ENCODE data around the gene PTOV1. TPM values are rescaled to one million over a fixed set of nuclear protein-coding genes. Genes with fewer than 3 reads are reported as not detected.

Gene PTOV1
- total and polyA plus RNA-seq, 2 of the 8 experiments (the other 6 are each of a cell fraction or from before 2014, with no cell fraction given): 147 to 251 TPM

DNA sequence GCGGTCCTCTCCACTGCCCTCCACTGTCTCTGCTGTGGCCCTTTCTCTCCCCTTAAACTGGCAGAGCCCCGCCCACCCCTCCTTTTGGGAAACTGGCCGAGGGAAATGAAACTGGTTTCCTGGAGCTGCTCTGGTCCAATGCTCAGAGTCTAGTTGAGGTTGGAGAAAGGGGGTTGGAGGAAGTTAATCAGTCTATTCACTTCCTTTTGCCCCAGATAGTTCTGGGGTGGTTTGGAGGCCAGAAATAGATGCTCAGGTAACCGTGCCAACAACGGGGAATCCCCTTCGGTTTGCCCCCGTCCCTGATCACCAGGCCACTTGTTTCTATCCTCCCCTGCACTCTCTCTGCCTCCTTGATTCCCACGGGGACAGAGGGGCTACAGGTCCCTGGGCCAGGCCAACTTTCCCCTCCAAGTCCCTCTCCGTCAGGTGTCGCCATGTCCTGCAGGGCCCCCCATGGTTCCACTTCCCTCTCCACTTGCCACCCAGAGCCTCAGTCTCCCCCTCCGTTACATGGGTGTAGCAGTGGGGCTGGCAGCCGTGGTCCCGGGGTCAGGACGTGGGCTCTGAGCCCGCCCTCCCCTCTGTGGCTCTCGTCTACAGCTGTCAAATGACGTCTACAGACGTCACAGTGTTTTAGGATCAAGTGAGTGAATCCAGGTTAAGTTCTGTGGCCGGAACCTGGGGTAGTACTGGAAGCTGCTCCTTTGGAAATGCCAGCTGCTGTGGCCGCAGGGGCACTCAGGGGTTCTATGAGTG is 46.1 kb downstream of the PTOV1 start, which contains the start of gene IL4I1:
IL4I1 (minus strand) TSS at position 25 of the 759 bp plus-strand sequence. CDS start 727 bp downstream, outside the sequence.
- Histone ChIP-seq H2AFZ (ENCODE audit: low read length) (no peak within 1 kb of the TSS), H3K4me3 (ENCODE audit: extremely low read depth in 1 of 4, insufficient read depth in 2 of 4, low read depth in 3 of 4, low read length in 4 of 4) (no peak within 1 kb of the TSS), H3K4me2 (ENCODE audit: insufficient read depth in 1 of 2, low read depth in 2 of 2, low read length in 2 of 2) (no peak within 1 kb of the TSS)
- no peak for TF ChIP-seq YY1 (IDR thresholded peaks at IDR 0.05; ENCODE audit: low read depth, low read length)
- TF ChIP-seq SIRT6 (IDR thresholded peaks at IDR 0.05; ENCODE audit: low read length): no peak
- TF ChIP-seq NANOG (IDR thresholded peaks at IDR 0.05; ENCODE audit: insufficient read depth, low read depth, low read length, poor library complexity, severe bottlenecking): no peak
- TF ChIP-seq RBBP5 (IDR thresholded peaks at IDR 0.05; ENCODE audit: borderline replicate concordance, low read depth, low read length): no peak
- TF ChIP-seq RNF2 (IDR thresholded peaks at IDR 0.05; ENCODE audit: borderline replicate concordance, low read depth, low read length, missing control alignments, poor library complexity, severe bottlenecking): no peak
- no peak for TF ChIP-seq SAP30 (IDR thresholded peaks at IDR 0.05; ENCODE audit: insufficient read depth, insufficient replicate concordance, low read length)
- no peak for TF ChIP-seq EP300 (IDR thresholded peaks at IDR 0.05; ENCODE audit: borderline replicate concordance in 1 of 2, low read depth in 2 of 2, low read length in 2 of 2)
- TF ChIP-seq PHF8 (conservative IDR thresholded peaks at IDR 0.05; ENCODE audit: low read depth, low read length): no peak
- TF ChIP-seq SUZ12 (IDR thresholded peaks at IDR 0.05; ENCODE audit: low read length): no peak
- no peak for TF ChIP-seq JUN (IDR thresholded peaks at IDR 0.05; ENCODE audit: low read depth, low read length)
- no peak for TF ChIP-seq CBX5 (IDR thresholded peaks at IDR 0.05; ENCODE audit: low read depth, low read length)

More for the DNA sequence above, 46.1 kb downstream of the PTOV1 start, which contains the start of gene IL4I1:
- H3K4me1 ChIP-seq (replicated peaks in 1 of 4; ENCODE audit: control insufficient read depth in 3 of 4, insufficient read depth in 4 of 4, low read length in 3 of 4): 0 out of 7 replicates have a peak, but pooled peaks cover 0 to 7% (median 0%) of the 10 kb centered on the region in 4 experiments
- H3K27me3 ChIP-seq (replicated peaks in 1 of 4; ENCODE audit: control insufficient read depth in 3 of 4, extremely low read depth in 1 of 4, insufficient read depth in 3 of 4, low read length in 3 of 4): 0 out of 7 replicates have a peak, but pooled peaks cover 0 to 3% (median 0%) of the 10 kb centered on the region in 4 experiments
- no peaks in the 10 kb centered on the region for H3K9me3 ChIP-seq (ENCODE audit: insufficient read depth in 2 of 2, low read depth in 1 of 2, low read length in 1 of 2)
- H3K14ac ChIP-seq (ENCODE audit: insufficient read length): no peak within 1 kb of the TSS
- H4K5ac ChIP-seq (ENCODE audit: insufficient read length, low read depth, low read length): no peak within 1 kb of the TSS
- CTCF ChIA-PET (ENCODE audit: partially characterized antibody): interaction anchor here (1.1 to 1.4 kb wide), 2 partner anchors 10 to 87 kb away, joined by 3 read pairs; no protein-coding TSS in a partner anchor
- H4K91ac ChIP-seq (replicated peaks; ENCODE audit: insufficient read length, low read length): no peak within 1 kb of the TSS
- H2BK120ac ChIP-seq (replicated peaks; ENCODE audit: low read depth, low read length): no peak within 1 kb of the TSS
- no peak within 1 kb of the TSS for H2AK5ac ChIP-seq (ENCODE audit: low read depth, low read length)
- H3K79me2 ChIP-seq (ENCODE audit: control insufficient read depth in 1 of 2, insufficient read depth in 2 of 2, low read length in 2 of 2): no peaks in the 10 kb centered on the region
- no peak within 1 kb of the TSS for H3K18ac ChIP-seq (ENCODE audit: extremely low read depth, low read length)
- FAIRE-seq (no peak), DNase-seq (ENCODE audit: low read depth in 1 of 2, low spot score in 2 of 2) (no peak)
- H3K79me1 ChIP-seq (ENCODE audit: low read depth, low read length): no peaks in the 10 kb centered on the region
- no peak within 1 kb of the TSS for H3K4ac ChIP-seq (replicated peaks; ENCODE audit: insufficient read length, low read depth, low read length)
- H3K9ac ChIP-seq (replicated peaks in 1 of 4; ENCODE audit: extremely low read depth in 1 of 4, low read depth in 3 of 4, low read length in 3 of 4): no peak within 1 kb of the TSS
- H3K23me2 ChIP-seq (ENCODE audit: low read depth, low read length): no peaks in the 10 kb centered on the region
- 79% methylated on average over 19 of the region's 20 CpGs; no CpG with 5 or more reads in 1 of the 2 experiments for WGBS, 2 experiments (ENCODE audit: extremely low coverage in 1 of 2, insufficient coverage in 1 of 2, insufficient read length in 1 of 2, insufficient replicate concordance in 2 of 2, low coverage in 1 of 2, low lambda C conversion rate in 2 of 2, missing lambda C conversion rate in 1 of 2)
- H2BK5ac ChIP-seq (ENCODE audit: low read depth, low read length): no peak within 1 kb of the TSS
- no peak within 1 kb of the TSS for H2BK12ac ChIP-seq (ENCODE audit: low read depth, low read length)
- POLR2A ChIA-PET (ENCODE audit: partially characterized antibody): interaction anchor here (1.0 to 9.5 kb wide), 6 partner anchors 10 to 32 kb away, joined by 3 to 82 read pairs (median 4); partner anchors contain the start of genes ATF5 and NUP62
- H4K8ac ChIP-seq (ENCODE audit: extremely low read depth, insufficient read depth, low read length): peak within 1 kb of the TSS; percentile 43; the same call in 1 of the 2 replicates
- no peak within 1 kb of the TSS for H2BK20ac ChIP-seq (ENCODE audit: low read length)
- peaks cover 0 to 1% of the 10 kb centered on the region in 2 experiments for H4K20me1 ChIP-seq (replicated peaks in 1 of 2; ENCODE audit: control insufficient read depth in 1 of 2, insufficient read depth in 2 of 2, low read length in 2 of 2)
- no peak within 1 kb of the TSS for H3K56ac ChIP-seq (replicated peaks; ENCODE audit: insufficient read length, low read depth, low read length)
- H3K23ac ChIP-seq (ENCODE audit: insufficient read length): no peak within 1 kb of the TSS
- H3K36me3 ChIP-seq (ENCODE audit: control insufficient read depth in 2 of 4, insufficient read depth in 4 of 4, low read length in 3 of 4): no peaks in the 10 kb centered on the region
- H3K27ac ChIP-seq (ENCODE audit: low read depth, low read length): no peak within 1 kb of the TSS
- H2BK15ac ChIP-seq (ENCODE audit: low read length): 0 out of 2 replicates have a peak within 1 kb of the TSS, but pooled peaks have one; percentile 88

Data from H1 (cell line).